NCI-H2107 treated with DMSO at 0.1 percent for 48 hours (cell line): ENCODE data around the gene FLRT2.
A peak's percentile ranks its signal among the peaks of the same experiment; 100 is the strongest.

Experiments used
- DNase-seq: peaks from one replicate; lab custom pipeline; 2025; ENCODE audit not compliant: unreplicated experiment; lab: John Stamatoyannopoulos, UW

FLRT2 gene

DNA sequence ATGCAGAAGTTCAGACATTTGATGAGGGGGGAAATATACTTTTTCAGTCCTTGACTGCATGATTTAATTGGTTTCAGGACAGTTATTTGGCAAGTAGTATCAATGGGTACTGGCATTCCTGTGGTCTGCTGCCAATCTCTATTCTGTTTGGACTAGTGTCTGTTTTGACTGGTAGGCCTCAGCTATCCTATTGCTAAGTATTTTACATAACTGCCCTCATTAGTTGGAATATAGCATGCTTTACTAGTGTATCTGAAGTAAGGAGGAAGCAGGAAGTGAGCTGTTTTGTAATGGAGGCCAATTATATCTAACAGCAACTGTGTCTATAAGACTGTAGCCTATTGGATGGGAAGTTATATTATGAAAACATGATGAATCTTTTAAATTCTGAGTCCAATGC is 104.3 kb downstream of the FLRT2 start:
- DNase-seq = peak; percentile 78

DNA sequence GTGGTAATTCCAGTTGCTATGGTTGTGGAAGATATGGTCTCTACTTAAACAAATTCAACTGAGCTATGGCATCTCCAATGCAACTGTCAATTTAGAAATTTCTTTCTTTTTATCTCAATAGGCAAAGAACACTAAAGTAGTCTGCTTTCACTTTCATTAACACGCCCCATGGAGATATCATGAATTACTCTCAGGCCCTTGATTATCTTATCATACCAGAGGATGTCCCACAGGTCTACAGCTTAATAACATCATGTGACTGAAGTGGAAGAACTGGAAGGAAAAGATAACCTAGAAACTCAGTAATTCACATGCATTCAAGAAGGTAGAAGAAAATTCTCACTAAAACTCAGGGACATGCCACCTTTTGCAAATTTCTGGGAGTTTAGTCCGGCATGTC is 114.3 kb downstream of the FLRT2 start:
- no peak for DNase-seq

DNA sequence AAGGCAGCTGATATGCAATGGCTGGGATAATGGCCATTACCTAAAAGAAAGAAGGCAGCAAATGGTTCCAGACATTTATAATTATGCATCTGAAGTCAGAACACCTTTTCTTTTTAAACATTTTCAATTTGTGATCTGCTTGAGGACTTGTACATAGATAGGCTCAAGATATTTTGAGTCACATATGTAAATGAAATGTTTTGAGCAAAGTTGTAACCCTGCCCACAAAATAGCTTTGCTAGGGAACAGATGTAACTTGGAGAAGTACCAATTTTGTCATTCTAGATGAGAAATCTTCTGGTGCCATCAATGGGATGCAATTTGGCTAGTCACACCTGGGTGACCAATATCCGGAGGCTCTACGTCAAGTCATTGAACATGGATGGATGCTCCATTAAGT is 123.1 kb downstream of the FLRT2 start:
- no peak for DNase-seq

DNA sequence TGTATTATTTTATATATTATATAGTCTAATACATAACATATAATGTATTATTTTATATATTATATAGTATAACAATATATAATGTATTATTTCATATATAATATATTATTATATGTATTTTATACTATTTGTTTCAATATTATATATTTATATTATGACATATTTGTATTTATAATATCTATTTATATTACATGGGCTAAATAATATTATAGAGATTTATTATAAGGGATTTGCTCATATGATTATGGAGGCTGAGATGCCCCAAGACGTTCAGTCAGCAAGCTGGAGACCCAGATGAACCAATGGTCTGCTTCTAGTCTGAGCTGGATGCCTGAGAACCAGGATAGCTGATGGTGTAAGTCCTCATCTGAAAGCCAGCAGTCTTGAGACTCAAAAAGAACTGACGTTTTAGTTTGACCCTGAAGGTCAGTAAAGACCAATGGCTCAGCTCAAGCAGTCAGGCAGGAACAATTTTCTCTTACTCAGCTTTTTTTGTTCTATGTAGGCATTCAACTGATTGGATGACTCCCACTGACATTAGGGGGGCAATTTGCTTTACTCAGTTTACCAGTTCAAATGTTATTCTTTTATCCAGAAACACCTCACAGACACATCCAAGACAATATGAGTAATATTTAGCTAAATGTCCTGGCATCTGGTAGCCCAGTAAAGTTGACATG is 130.4 kb downstream of the FLRT2 start:
- no peak for DNase-seq

DNA sequence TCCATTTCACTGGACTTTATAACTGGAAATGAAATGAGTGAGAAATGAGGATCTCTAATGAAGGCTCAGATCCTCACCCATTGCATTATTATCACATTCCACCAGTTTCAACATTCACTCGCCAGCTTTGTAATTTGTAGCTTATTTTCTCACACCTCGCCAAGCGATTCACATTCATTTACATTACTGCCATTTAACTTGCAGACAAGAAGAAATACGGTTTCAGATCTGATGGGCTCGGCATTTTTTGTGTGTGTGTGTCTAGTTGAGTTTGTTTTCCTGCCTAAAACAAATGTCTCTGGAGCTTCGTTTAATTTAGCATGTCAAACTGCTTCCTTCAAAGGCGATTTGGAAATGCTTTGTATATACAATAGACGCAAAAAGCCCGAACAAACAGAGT is 132.2 kb downstream of the FLRT2 start:
- DNase-seq = no peak

DNA sequence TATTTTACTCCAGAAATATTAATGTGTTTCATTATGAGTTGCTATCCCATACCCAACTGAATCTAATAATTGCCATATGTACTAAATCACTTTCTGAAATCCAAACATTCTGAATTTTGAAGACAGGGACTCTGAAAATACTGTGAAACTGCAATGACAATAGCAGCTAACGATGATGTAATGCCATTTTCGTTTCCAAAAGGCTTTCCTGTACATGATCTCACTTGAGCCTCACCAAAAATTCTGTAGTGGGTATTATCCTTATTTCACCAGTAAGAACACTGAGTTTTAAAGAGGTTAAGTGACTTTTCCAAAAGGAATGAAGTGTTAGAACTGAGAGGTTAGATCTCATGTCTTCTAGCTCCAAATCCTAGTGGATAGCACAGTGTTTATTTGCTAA is 133.3 kb downstream of the FLRT2 start:
- DNase-seq = no peak

DNA sequence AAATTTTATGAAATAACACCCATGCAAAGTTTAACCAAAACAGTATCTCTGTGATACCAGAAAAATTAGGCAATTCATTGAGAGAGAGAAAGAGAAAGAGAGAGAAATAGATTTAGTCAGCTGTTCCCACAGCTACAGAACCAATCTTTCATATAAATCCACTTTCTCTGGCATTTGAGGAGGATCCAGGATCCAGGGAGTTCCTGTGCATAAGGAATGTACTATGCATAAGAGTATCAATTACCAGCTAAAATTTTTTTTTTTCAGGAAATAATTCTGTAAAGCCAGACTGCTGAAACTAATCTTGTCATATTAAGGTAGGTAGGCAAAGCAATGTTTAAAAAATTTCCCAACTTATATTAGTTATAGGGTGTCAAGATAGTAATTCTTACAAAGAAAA is 133.7 kb downstream of the FLRT2 start:
- DNase-seq = no peak

DNA sequence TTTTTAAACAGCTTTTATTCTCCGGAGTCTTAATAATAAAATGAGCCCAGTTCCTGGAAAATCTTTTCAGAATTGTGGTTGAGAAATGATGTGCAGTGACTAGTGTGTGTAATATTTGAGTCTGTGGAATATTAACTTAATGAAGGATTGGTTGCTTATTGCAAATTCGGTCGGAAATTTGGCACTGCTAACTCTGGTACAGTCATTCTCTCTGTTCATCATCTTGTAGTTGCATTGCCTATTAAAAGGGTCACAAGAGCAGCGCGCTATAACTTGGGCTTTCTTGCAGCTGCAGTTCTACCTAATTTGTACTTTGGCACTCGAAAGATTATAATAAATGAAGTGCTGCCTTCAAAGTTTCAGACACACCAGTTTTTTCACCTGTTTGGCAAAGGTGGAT is 146.0 kb downstream of the FLRT2 start:
- no peak for DNase-seq

DNA sequence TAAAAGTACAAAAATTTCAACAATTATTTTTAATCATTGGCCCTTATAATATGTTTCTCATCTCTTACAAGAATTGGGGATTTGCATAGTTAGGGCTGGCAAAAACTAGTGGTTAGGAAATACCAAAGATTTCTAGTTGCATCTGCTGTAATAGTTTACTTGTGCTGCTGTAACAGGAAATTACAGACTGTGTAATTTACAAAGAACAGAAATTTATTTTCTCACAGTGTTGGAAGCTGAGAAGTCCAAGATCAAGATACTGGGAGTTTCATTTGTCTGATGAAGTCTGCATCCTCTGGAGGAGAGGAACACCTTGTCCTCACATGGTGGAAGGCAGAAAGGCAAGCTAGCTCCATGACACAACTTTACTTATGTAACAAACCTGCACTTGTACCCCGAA is 157.0 kb downstream of the FLRT2 start:
- DNase-seq = no peak

DNA sequence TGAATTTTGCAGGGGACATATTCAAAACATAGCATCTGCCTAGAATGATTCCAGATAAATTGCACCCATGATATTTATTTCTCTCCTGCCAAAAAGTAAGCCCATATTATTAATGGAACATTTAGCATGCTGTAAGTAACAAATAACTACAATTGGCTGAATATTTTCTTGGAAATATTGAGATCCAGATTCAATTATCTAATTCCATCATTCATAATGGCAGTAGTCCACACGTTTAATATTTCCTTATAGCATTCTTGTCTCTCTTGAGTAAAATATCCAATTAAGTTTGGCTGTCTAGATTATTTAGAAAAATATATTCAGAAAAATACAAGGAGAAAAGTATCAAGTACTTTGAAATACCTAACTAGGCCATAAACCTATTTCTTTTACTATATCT is 157.5 kb downstream of the FLRT2 start:
- no peak for DNase-seq

DNA sequence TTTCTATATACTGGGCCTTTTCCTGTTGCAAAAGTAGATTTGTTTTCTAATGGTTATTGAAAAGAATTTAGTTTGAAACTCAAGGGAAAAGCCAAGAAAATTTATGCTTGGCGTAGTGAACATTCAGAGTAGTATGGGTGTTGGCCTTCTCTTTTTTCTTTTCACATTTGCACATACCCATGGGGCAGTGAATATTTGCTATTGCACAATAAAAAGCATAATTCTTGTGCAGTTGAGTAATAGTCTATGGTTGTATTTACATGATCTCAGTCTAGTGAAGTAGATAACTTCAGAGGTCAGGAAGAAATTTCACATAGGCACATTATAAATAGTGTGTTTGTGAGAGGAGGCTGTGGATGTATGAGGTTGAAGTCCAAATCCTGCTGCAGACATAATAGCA is 158.1 kb downstream of the FLRT2 start:
- DNase-seq = no peak

DNA sequence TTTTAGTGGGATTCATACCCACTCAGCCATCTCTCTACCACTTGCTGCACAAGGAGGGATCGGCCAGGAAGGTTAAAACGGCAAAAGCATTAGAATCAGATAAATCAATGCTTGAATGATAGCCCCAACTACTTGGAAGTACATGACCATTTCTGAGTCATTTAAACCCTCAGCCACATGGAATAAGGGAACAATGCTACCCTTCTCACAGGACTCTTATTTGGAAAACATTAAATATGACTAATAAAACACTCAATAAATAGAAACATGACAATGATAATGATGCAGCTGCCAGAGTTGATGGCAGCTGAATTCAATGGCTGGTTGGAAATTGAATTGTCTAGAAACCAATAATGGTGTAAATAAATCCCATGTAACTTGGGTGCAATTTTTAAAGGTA is 165.4 kb downstream of the FLRT2 start:
- no peak for DNase-seq

DNA sequence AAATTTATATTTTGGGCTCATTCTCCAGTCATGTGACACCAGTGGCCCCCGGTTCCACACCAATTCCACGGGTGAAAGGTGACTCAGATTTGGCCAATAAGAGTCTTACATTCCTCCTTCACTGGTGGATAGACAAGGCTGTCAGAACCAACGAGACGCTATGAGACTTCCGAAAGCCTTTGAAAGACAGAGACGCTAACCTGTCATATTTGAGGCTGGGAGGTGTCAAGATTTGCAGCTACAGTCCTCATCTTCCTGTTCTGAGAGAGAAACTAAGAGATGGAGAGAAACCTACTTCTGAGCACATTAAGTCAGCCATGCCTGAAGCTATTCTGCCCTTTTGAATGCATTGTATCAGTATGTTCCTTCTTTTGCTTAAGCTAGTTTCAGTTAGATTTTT is 171.2 kb downstream of the FLRT2 start:
- no peak for DNase-seq

DNA sequence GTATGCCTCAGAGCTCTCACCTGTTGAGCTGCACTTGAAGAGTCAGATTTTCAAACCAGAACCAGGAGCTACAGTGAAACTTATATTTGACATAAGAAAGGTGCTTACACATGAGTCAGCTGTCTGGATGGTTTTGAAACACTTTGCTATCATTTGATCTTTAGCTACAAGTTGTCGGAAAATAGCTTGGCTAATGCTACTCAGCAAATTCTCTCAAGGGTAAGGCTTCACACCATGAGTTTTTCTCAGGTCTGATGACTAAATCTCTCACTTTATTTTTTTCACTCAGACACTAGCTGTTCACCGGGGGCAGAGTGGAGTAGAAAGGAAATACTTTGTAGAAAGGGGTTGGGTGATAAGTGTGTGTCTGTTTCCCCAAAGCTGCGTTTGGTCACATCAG is 171.8 kb downstream of the FLRT2 start:
- DNase-seq = no peak

DNA sequence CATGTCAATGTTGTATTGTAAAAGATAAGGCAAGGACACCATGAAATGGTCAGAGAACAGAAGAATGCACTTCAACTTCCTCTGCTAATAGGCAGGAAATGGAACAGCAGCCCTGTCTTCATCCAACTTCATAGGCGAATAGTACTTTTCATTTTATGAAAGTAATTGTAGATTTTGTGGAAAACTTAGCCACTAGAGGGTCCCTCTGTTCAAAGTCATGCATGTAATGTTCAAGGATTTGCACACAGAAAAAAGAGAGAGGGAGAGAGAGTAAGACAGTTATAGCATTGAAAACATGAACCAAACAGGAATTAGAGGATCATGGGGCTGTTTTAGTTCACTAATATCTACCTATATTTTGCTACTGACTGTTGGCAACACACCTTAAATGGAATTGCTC is 172.2 kb downstream of the FLRT2 start:
- DNase-seq = no peak

DNA sequence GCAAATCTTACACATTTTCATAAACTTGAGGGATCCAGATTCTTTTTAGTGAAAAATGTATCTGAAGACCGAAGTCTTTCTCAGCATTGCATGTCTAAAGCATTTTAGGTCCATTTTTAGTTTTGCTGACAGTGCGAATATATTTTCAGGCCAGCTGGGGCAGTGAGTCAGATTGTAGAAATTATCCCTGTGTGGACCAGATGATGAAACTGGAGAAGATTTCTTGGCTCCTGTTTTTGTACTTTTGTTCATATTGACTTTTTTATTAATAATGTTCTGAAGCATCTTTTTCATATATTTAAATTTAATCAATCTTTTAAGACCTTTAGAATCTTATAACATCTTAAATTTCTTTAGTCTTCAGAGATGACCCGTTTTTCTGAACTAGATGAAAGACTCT is 173.1 kb downstream of the FLRT2 start:
- DNase-seq = no peak
